ENCODE results near the gene CFAP54. TPM values are rescaled to one million over a fixed set of nuclear protein-coding genes. Genes with fewer than 3 reads are reported as not detected.

The CFAP54 gene
- polyA plus RNA-seq, 1 donor from 2014 or later, result 1.1 TPM

DNA sequence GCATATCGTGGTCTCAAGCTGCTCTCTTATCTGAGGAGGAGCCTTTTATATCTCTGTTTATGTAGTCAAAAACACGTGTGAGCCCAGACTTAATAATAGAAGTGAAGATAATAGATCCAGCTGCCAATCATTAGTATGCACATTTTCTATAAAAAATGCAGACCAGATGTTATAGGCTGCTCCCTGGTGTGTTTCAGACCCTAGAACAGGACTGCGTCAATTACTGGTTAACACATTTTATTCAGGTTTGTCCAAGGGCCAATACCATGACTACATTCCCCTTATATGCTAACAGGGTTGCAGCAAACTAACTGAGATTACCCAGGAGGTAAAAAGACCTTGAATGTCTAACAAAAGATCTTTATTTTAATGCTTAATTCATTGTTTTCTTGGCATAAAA, 319.2 kb downstream of the CFAP54 start:
- no peaks in the 10 kb centered on the region for H3K79me2 ChIP-seq (replicated peaks; ENCODE audit: insufficient read depth, low read length)
- H3K36me3 ChIP-seq (ENCODE audit: insufficient read depth, low read length), result no peaks in the 10 kb centered on the region
- H3K9me3 ChIP-seq (ENCODE audit: low read length), result no peaks in the 10 kb centered on the region
- no peak overlapping the region for H3K27ac ChIP-seq (ENCODE audit: low read length)
- TF ChIP-seq EZH2 (IDR thresholded peaks at IDR 0.05; ENCODE audit: borderline replicate concordance, insufficient read depth, low read length, poor library complexity, severe bottlenecking) (no peak), TAF1 (IDR thresholded peaks at IDR 0.05; ENCODE audit: low read depth) (no peak), POLR2AphosphoS5 (IDR thresholded peaks at IDR 0.05) (no peak), RAD21 (conservative IDR thresholded peaks at IDR 0.05) (no peak), SMC3 (conservative IDR thresholded peaks at IDR 0.05; ENCODE audit: poor library complexity) (no peak), MXI1 (conservative IDR thresholded peaks at IDR 0.05; ENCODE audit: poor library complexity, severe bottlenecking) (no peak), EP300 (conservative IDR thresholded peaks at IDR 0.05; ENCODE audit: poor library complexity, severe bottlenecking) (no peak), REST (IDR thresholded peaks at IDR 0.05; ENCODE audit: borderline replicate concordance) (no peak)
- TF ChIP-seq, protein P1, sequence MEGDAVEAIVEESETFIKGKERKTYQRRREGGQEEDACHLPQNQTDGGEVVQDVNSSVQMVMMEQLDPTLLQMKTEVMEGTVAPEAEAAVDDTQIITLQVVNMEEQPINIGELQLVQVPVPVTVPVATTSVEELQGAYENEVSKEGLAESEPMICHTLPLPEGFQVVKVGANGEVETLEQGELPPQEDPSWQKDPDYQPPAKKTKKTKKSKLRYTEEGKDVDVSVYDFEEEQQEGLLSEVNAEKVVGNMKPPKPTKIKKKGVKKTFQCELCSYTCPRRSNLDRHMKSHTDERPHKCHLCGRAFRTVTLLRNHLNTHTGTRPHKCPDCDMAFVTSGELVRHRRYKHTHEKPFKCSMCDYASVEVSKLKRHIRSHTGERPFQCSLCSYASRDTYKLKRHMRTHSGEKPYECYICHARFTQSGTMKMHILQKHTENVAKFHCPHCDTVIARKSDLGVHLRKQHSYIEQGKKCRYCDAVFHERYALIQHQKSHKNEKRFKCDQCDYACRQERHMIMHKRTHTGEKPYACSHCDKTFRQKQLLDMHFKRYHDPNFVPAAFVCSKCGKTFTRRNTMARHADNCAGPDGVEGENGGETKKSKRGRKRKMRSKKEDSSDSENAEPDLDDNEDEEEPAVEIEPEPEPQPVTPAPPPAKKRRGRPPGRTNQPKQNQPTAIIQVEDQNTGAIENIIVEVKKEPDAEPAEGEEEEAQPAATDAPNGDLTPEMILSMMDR (IDR thresholded peaks at IDR 0.05; ENCODE audit: poor library complexity, severe bottlenecking), result no peak
- no peaks in the 10 kb centered on the region for H3K27me3 ChIP-seq (ENCODE audit: insufficient read depth, low read depth, low read length)
- no peaks in the 10 kb centered on the region for H4K20me1 ChIP-seq (ENCODE audit: insufficient read depth)
- H3F3A ChIP-seq (ENCODE audit: insufficient read depth, low read length, poor library complexity, severe bottlenecking), result no peaks in the 10 kb centered on the region
- H3K9ac ChIP-seq (ENCODE audit: low read length), result no peak overlapping the region
- H2AFZ ChIP-seq (ENCODE audit: low read depth, low read length), result no peak overlapping the region
- no peak overlapping the region for H3K4me3 ChIP-seq (ENCODE audit: low read length)
- H3K9me2 ChIP-seq (ENCODE audit: insufficient read depth, low read length), result no peaks in the 10 kb centered on the region
- H3K4me2 ChIP-seq (ENCODE audit: low read length), result no peak overlapping the region

GRCh38 chr12:96809522-96809921, 320.1 kb downstream of the CFAP54 start:
- Histone ChIP-seq H3F3A (ENCODE audit: insufficient read depth, low read length, poor library complexity, severe bottlenecking) (no peaks in the 10 kb centered on the region), H2AFZ (ENCODE audit: low read depth, low read length) (no peak overlapping the region), H3K27ac (ENCODE audit: low read length) (no peak overlapping the region), H3K9me3 (ENCODE audit: low read length) (no peaks in the 10 kb centered on the region), H3K9ac (ENCODE audit: low read length) (no peak overlapping the region), H3K4me2 (ENCODE audit: low read length) (no peak overlapping the region), H4K20me1 (ENCODE audit: insufficient read depth) (no peaks in the 10 kb centered on the region), H3K27me3 (ENCODE audit: insufficient read depth, low read depth, low read length) (no peaks in the 10 kb centered on the region), H3K9me2 (ENCODE audit: insufficient read depth, low read length) (no peaks in the 10 kb centered on the region), H3K36me3 (ENCODE audit: insufficient read depth, low read length) (no peaks in the 10 kb centered on the region), H3K79me2 (replicated peaks; ENCODE audit: insufficient read depth, low read length) (no peaks in the 10 kb centered on the region), H3K4me3 (ENCODE audit: low read length) (no peak overlapping the region)
- no peak for TF ChIP-seq EZH2 (IDR thresholded peaks at IDR 0.05; ENCODE audit: borderline replicate concordance, insufficient read depth, low read length, poor library complexity, severe bottlenecking)
- no peak for TF ChIP-seq MXI1 (conservative IDR thresholded peaks at IDR 0.05; ENCODE audit: poor library complexity, severe bottlenecking)
- TF ChIP-seq REST (IDR thresholded peaks at IDR 0.05; ENCODE audit: borderline replicate concordance), result no peak
- no peak for TF ChIP-seq EP300 (conservative IDR thresholded peaks at IDR 0.05; ENCODE audit: poor library complexity, severe bottlenecking)
- TF ChIP-seq TAF1 (IDR thresholded peaks at IDR 0.05; ENCODE audit: low read depth), result no peak
- TF ChIP-seq SMC3 (conservative IDR thresholded peaks at IDR 0.05; ENCODE audit: poor library complexity), result no peak
- TF ChIP-seq, protein P1 (IDR thresholded peaks at IDR 0.05; ENCODE audit: poor library complexity, severe bottlenecking), result no peak
- no peak for TF ChIP-seq RAD21 (conservative IDR thresholded peaks at IDR 0.05)
- no peak for TF ChIP-seq POLR2AphosphoS5 (IDR thresholded peaks at IDR 0.05)

Data from neural cell (in vitro differentiated cells).